ENCODE data around the gene NPEPL1. TPM values are rescaled to one million over a fixed set of nuclear protein-coding genes. Genes with fewer than 3 reads are reported as not detected.
A peak's percentile ranks its signal among the peaks of the same experiment; 100 is the strongest.

Gene NPEPL1
- total and polyA plus RNA-seq, 8 donors = 15.3 to 134 (median 37.8) TPM

DNA sequence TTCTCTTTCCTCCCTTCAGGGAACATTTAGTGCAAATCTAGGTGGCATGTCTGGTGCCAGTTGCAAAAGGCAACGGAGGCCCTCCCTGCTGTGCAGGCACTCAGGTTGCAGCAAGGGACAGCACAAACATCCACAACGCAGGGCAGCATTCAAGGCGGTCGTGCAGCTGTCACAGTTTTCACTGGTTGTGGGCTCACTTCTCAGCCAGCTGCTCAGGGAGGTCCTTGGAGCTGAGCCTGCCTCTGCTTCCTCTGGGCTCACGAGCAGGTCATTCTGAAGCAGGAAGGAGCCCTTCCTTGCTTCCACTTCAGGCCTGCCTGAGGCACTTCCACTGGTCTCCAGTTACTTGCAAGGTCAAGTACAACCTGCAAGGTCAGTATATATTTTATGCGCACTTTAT is 3.8 kb upstream of the NPEPL1 start:
- Histone ChIP-seq H3K9me3 (no peaks in the 10 kb centered on the region), H3K36me3 (peaks cover 0 to 16% (median 6%) of the 10 kb centered on the region in 4 donors), H3K4me1 (peaks cover 8 to 40% (median 24%) of the 10 kb centered on the region in 4 donors), H3K27ac (no peak overlapping the region), H3K27me3 (no peaks in the 10 kb centered on the region), H3K4me3 (no peak overlapping the region)
- no peak for TF ChIP-seq EP300 (IDR thresholded peaks at IDR 0.05)
- TF ChIP-seq, protein P1, sequence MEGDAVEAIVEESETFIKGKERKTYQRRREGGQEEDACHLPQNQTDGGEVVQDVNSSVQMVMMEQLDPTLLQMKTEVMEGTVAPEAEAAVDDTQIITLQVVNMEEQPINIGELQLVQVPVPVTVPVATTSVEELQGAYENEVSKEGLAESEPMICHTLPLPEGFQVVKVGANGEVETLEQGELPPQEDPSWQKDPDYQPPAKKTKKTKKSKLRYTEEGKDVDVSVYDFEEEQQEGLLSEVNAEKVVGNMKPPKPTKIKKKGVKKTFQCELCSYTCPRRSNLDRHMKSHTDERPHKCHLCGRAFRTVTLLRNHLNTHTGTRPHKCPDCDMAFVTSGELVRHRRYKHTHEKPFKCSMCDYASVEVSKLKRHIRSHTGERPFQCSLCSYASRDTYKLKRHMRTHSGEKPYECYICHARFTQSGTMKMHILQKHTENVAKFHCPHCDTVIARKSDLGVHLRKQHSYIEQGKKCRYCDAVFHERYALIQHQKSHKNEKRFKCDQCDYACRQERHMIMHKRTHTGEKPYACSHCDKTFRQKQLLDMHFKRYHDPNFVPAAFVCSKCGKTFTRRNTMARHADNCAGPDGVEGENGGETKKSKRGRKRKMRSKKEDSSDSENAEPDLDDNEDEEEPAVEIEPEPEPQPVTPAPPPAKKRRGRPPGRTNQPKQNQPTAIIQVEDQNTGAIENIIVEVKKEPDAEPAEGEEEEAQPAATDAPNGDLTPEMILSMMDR (IDR thresholded peaks at IDR 0.05) = no peak
- TF ChIP-seq POLR2AphosphoS5 (IDR thresholded peaks at IDR 0.05) = no peak
- no peak for TF ChIP-seq POLR2A (IDR thresholded peaks at IDR 0.05)
- intact Hi-C loops (cut with DNase I; ENCODE audit: low total_unique reads) = no loop called here
- WGBS, 5 donors = 52 to 80% (median 63%) methylated on average over 6 of the region's 6 CpGs
- peak; percentile 21 to 55 for DNase-seq

DNA sequence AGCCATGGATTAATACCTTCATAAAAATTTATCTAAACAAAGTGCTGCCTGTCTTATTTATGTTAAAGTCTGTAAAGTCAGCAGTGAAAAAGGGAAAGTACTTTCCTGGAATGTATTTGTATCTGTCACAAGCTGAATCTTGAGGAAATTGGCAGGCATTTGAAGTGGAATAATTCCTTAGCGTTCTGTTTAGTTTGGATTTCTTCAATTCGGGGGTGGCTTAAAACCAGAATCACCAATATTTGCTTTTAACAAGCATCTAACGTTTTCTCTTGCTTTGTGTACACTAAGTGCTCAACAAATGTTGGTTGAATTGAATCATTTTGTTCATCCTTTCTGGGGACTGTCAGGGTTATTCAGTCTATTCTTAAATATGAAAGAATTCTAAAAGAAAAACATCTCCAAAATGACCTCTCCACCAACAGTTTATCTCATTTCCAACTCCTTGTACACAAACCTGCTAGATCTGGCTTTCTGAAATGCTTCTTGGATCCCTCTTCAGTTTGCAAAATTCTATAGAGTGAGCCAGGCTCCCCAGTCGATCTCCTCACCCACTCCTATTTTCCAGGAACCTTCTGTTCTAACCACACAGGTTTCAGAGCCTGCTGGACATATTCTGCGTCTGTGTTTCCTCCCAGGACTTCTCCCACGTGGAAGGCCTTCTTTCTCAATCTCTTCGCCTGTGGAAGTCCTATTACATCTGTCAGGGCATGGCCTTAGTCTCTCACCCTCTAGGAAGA is 2.0 kb upstream of the NPEPL1 start:
- Histone ChIP-seq H3K4me1 (peaks cover 18 to 51% (median 33%) of the 10 kb centered on the region in 4 donors), H3K36me3 (peaks cover 0 to 17% (median 8%) of the 10 kb centered on the region in 4 donors), H3K27ac (peak overlapping the region; percentile 30 to 95 (median 90)), H3K9me3 (no peaks in the 10 kb centered on the region), H3K27me3 (no peaks in the 10 kb centered on the region), H3K4me3 (no peak overlapping the region)
- 16 to 30% (median 17%) methylated on average over 7 of the region's 7 CpGs for WGBS, 5 donors
- peak; percentile 24 to 37 for DNase-seq
- TF ChIP-seq EP300 (IDR thresholded peaks at IDR 0.05) (peak; percentile 87), POLR2AphosphoS5 (IDR thresholded peaks at IDR 0.05) (peak in 2 of 3 donors; percentile 8 to 58), POLR2A (IDR thresholded peaks at IDR 0.05) (no peak)
- TF ChIP-seq, protein P1 (IDR thresholded peaks at IDR 0.05) = no peak
- intact Hi-C loops (cut with DNase I; ENCODE audit: low total_unique reads) = no loop called here

DNA sequence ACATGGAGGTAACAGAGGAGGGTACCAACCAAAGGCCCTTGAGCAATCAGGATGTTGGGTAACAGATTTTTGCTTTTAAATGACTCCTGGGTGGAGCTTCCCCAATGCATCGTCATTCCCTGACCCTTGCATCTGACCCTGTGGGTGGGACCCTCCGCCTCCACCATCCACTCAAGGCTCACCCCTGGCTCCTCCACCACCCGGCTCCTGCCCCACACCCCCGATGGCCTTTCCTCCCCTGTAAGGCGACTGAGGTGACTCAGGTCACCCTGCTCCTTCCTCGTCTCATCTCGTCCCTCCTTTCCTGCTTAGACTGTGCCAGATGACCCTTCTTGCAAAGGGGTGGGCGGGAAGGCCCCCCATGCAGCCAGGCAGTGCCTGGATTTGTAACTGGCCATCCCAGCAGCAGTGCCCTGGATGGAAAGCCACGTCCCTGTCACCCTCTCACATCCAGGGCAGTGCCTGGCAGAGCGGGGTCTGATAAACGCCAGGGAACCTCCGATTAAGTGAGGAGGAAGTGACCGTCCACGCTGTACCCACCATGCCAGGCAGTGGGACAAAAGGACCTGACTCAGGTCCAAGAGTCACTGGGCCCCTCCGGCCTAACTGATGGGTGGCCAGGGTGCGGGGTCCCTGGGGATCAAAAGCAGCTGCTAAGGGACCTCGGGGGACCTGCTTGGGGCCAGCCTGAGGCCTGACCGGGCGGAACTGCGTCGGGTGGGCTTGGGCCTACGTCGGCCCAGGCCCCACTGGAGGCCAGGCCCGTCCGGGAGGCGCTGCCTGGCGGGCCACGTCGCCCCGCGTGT is 624 bp upstream of the NPEPL1 start:
- H3K27me3 ChIP-seq = no peaks in the 10 kb centered on the region
- peak; percentile 34 to 41 for DNase-seq
- WGBS, 5 donors = 63 to 86% (median 75%) methylated on average over 19 to 31 of the region's 31 CpGs
- no peaks in the 10 kb centered on the region for H3K9me3 ChIP-seq
- peaks cover 5 to 26% (median 20%) of the 10 kb centered on the region in 4 donors for H3K36me3 ChIP-seq
- intact Hi-C loops (cut with DNase I; ENCODE audit: low total_unique reads) = no loop called here
- peak overlapping the region; percentile 87 to 95 (median 90) for H3K27ac ChIP-seq
- TF ChIP-seq POLR2A (IDR thresholded peaks at IDR 0.05) (no peak), EP300 (IDR thresholded peaks at IDR 0.05) (no peak)
- peak overlapping the region in 3 of 4 donors; percentile 13 to 24 (median 16) for H3K4me3 ChIP-seq
- H3K4me1 ChIP-seq = peaks cover 18 to 51% (median 33%) of the 10 kb centered on the region in 4 donors

DNA sequence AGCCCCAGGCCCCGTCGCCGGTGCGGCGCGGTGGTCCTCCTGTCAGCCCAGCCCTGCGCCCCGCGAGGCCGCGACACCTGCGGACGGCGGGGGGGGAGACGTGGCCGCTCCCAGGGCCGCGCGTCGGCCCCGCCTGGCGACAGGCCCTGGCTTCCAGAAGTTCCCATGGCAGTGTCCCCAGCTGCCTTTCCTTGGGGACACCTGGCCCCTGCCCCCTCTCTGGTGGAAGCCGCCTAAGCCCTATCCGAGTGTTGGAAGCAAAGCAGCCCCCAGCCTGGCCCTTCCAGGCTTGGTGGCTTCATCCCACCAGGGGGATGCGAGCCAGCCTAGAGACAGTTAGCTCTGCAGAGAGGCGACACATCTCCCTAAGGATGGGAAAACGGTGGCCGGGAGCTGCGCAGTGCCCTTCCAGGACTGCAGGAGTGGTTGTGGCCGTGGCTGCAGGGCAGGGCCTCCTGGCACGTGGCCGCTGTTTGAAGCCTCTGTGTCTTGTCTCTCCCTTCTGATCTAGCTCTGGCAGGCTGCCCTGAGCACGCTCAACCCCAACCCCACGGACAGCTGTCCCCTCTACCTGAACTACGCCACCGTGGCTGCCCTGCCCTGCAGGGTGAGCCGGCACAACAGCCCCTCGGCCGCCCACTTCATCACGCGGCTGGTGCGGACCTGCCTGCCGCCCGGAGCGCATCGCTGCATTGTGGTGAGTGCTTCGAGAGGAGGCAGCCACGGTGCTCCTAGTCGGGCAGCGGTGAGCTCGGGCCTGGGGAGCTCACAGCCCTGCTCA is 816 bp downstream of the NPEPL1 start:
- Histone ChIP-seq H3K9me3 (no peaks in the 10 kb centered on the region), H3K27me3 (no peaks in the 10 kb centered on the region), H3K27ac (peak overlapping the region; percentile 71 to 95 (median 87)), H3K36me3 (peaks cover 7 to 41% (median 34%) of the 10 kb centered on the region in 4 donors), H3K4me1 (peaks cover 18 to 51% (median 33%) of the 10 kb centered on the region in 4 donors), H3K4me3 (peak overlapping the region; percentile 55 to 69 (median 59))
- TF ChIP-seq POLR2A (IDR thresholded peaks at IDR 0.05) (no peak), POLR2AphosphoS5 (IDR thresholded peaks at IDR 0.05) (no peak), EP300 (IDR thresholded peaks at IDR 0.05) (no peak)
- TF ChIP-seq, protein P1 (IDR thresholded peaks at IDR 0.05) = no peak
- peak in 1 of 2 donors; percentile 26 for DNase-seq
- intact Hi-C loops (cut with DNase I; ENCODE audit: low total_unique reads) = no loop called here
- 38 to 44% (median 40%) methylated on average over 11 to 51 of the region's 51 CpGs for WGBS, 5 donors
